BLaER1 treated with 17β-estradiol and CSF1 and Interleukin-3, amounts not matched to agents 10 nM and 100 nM (cell line): ENCODE data around the gene ATP6V1G3.
"Not testable (repeated sequence)": the region's sequence is repeated elsewhere in the genome, so short reads cannot be mapped to it uniquely, and the experiment has no call there.

Experiments
- H3K27ac ChIP-seq, 11 experiments: shearing (Covaris generic); formaldehyde crosslinking; 2 replicates each; pipeline ENCODE4 v1.8.1; 2022
- H3K27me3 ChIP-seq, 11 experiments: shearing (Covaris generic); formaldehyde crosslinking; 2 replicates each; pipeline ENCODE4 v1.8.1; 2022
- H3K36me3 ChIP-seq, 11 experiments: shearing (Covaris generic); formaldehyde crosslinking; 2 replicates each; pipeline ENCODE4 v1.8.1; 2022
- H3K4me1 ChIP-seq, 10 experiments: shearing (Covaris generic); formaldehyde crosslinking; 2 replicates each; pipeline ENCODE4 v1.8.1; 2022
- H3K4me2 ChIP-seq, 11 experiments: shearing (Covaris generic); formaldehyde crosslinking; 2 replicates each; pipeline ENCODE4 v1.8.1; 2022
- H3K4me3 ChIP-seq, 10 experiments: shearing (Covaris generic); formaldehyde crosslinking; 2 replicates each; pipeline ENCODE4 v1.8.1; 2022
- H3K9ac ChIP-seq, 11 experiments: shearing (Covaris generic); formaldehyde crosslinking; 2 replicates each; pipeline ENCODE4 v1.8.1; 2022
- H3K9me3 ChIP-seq, 11 experiments: shearing (Covaris generic); formaldehyde crosslinking; replicated peaks in 1 of 11; 2 replicates each; pipeline ENCODE4 v1.8.1; 2022
- H4K20me1 ChIP-seq, 11 experiments: shearing (Covaris generic); formaldehyde crosslinking; 2 replicates each; pipeline ENCODE4 v1.8.1; 2022
- Cebpa-rat ChIP-seq, 11 experiments: shearing (Covaris generic); IDR thresholded peaks; 2 replicates each; pipeline ENCODE4 v1.8.1; 2022

Gene ATP6V1G3

GRCh38 chr1:198486903-198487302 is 53.6 kb downstream of the ATP6V1G3 start:
- no peak overlapping the region for H3K4me3 ChIP-seq
- TF ChIP-seq Cebpa-rat (IDR thresholded peaks at IDR 0.05), result no peak
- no peaks in the 10 kb centered on the region for H3K9me3 ChIP-seq
- H3K27me3 ChIP-seq, result no peaks in the 10 kb centered on the region
- H4K20me1 ChIP-seq, result no peaks in the 10 kb centered on the region
- H3K4me2 ChIP-seq, result no peak overlapping the region
- no peak overlapping the region for H3K9ac ChIP-seq
- no peaks in the 10 kb centered on the region for H3K36me3 ChIP-seq
- H3K27ac ChIP-seq, result no peak overlapping the region
- H3K4me1 ChIP-seq, result peaks cover 0 to 2% (median 0%) of the 10 kb centered on the region in 10 experiments; a peak in 3 of 20 replicates

- TF ChIP-seq Cebpa-rat (IDR thresholded peaks at IDR 0.05), result no peak
- Histone ChIP-seq H4K20me1 (no peaks in the 10 kb centered on the region), H3K4me3 (no peak overlapping the region), H3K9ac (no peak overlapping the region), H3K27me3 (no peaks in the 10 kb centered on the region), H3K4me2 (no peak overlapping the region), H3K27ac (no peak overlapping the region), H3K4me1 (peaks cover 0 to 10% (median 0%) of the 10 kb centered on the region in 10 experiments; a peak in 3 of 20 replicates), H3K9me3 (0 out of 22 replicates have a peak, but pooled peaks cover 0 to 5% (median 0%) of the 10 kb centered on the region in 11 experiments), H3K36me3 (no peaks in the 10 kb centered on the region)
Observed at GRCh38 chr1:198483645-198484044, 56.8 kb downstream of the ATP6V1G3 start.

GRCh38 chr1:198483006-198483405 is 57.5 kb downstream of the ATP6V1G3 start:
- no peaks in the 10 kb centered on the region for H4K20me1 ChIP-seq
- H3K9me3 ChIP-seq, result 0 out of 22 replicates have a peak, but pooled peaks cover 0 to 5% (median 0%) of the 10 kb centered on the region in 11 experiments
- H3K4me3 ChIP-seq, result no peak overlapping the region
- no peaks in the 10 kb centered on the region for H3K36me3 ChIP-seq
- TF ChIP-seq Cebpa-rat (IDR thresholded peaks at IDR 0.05), result no peak
- H3K4me2 ChIP-seq, result no peak overlapping the region
- no peaks in the 10 kb centered on the region for H3K27me3 ChIP-seq
- no peak overlapping the region for H3K9ac ChIP-seq
- H3K4me1 ChIP-seq, result peaks cover 0 to 10% (median 0%) of the 10 kb centered on the region in 10 experiments; a peak in 3 of 20 replicates
- no peak overlapping the region for H3K27ac ChIP-seq

GRCh38 chr1:198481661-198482060 is 58.8 kb downstream of the ATP6V1G3 start:
- peaks cover 0 to 10% (median 0%) of the 10 kb centered on the region in 10 experiments; a peak in 3 of 20 replicates for H3K4me1 ChIP-seq
- 0 out of 22 replicates have a peak, but pooled peaks cover 0 to 5% (median 0%) of the 10 kb centered on the region in 11 experiments for H3K9me3 ChIP-seq
- no peak for TF ChIP-seq Cebpa-rat (IDR thresholded peaks at IDR 0.05)
- H3K27ac ChIP-seq, result no peak overlapping the region
- peak overlapping the region in 2 of 11 experiments; percentile 5 to 16; a peak in 1 of 22 replicates for H3K4me2 ChIP-seq
- H3K27me3 ChIP-seq, result no peaks in the 10 kb centered on the region
- no peak overlapping the region for H3K4me3 ChIP-seq
- no peaks in the 10 kb centered on the region for H3K36me3 ChIP-seq
- no peak overlapping the region for H3K9ac ChIP-seq
- H4K20me1 ChIP-seq, result no peaks in the 10 kb centered on the region

- H3K27me3 ChIP-seq, result no peaks in the 10 kb centered on the region
- no peak overlapping the region for H3K9ac ChIP-seq
- no peak overlapping the region for H3K27ac ChIP-seq
- no peaks in the 10 kb centered on the region for H4K20me1 ChIP-seq
- no peak overlapping the region for H3K4me2 ChIP-seq
- H3K4me3 ChIP-seq, result no peak overlapping the region
- H3K9me3 ChIP-seq, result 0 out of 22 replicates have a peak, but pooled peaks cover 0 to 5% (median 0%) of the 10 kb centered on the region in 11 experiments
- no peaks in the 10 kb centered on the region for H3K36me3 ChIP-seq
- no peak for TF ChIP-seq Cebpa-rat (IDR thresholded peaks at IDR 0.05)
- peaks cover 0 to 10% (median 0%) of the 10 kb centered on the region in 10 experiments; a peak in 3 of 20 replicates for H3K4me1 ChIP-seq
Observed at GRCh38 chr1:198480876-198481275, 59.6 kb downstream of the ATP6V1G3 start.

GRCh38 chr1:198477354-198477753 is 63.1 kb downstream of the ATP6V1G3 start:
- not testable (repeated sequence) for H3K4me2 ChIP-seq, H3K36me3 ChIP-seq, H3K27ac ChIP-seq, H3K4me3 ChIP-seq, H3K9ac ChIP-seq, H4K20me1 ChIP-seq, H3K27me3 ChIP-seq
- peaks cover 0 to 10% (median 0%) of the 10 kb centered on the region in 10 experiments; a peak in 3 of 20 replicates for H3K4me1 ChIP-seq
- H3K9me3 ChIP-seq, result peaks cover 0 to 14% (median 0%) of the 10 kb centered on the region in 11 experiments; a peak in 4 of 22 replicates
